ENCODE data around the gene GAK. TPM values are rescaled to one million over a fixed set of nuclear protein-coding genes. Genes with fewer than 3 reads are reported as not detected.

GAK gene
- total RNA-seq, 1 experiment from 2014 or later, result 86.6 TPM

GRCh38 chr4:804804-805203, 127.3 kb downstream of the GAK start:
- TF ChIP-seq, protein P1, sequence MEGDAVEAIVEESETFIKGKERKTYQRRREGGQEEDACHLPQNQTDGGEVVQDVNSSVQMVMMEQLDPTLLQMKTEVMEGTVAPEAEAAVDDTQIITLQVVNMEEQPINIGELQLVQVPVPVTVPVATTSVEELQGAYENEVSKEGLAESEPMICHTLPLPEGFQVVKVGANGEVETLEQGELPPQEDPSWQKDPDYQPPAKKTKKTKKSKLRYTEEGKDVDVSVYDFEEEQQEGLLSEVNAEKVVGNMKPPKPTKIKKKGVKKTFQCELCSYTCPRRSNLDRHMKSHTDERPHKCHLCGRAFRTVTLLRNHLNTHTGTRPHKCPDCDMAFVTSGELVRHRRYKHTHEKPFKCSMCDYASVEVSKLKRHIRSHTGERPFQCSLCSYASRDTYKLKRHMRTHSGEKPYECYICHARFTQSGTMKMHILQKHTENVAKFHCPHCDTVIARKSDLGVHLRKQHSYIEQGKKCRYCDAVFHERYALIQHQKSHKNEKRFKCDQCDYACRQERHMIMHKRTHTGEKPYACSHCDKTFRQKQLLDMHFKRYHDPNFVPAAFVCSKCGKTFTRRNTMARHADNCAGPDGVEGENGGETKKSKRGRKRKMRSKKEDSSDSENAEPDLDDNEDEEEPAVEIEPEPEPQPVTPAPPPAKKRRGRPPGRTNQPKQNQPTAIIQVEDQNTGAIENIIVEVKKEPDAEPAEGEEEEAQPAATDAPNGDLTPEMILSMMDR (IDR thresholded peaks at IDR 0.05), result no peak
- TF ChIP-seq TCF7L2 (IDR thresholded peaks at IDR 0.05; ENCODE audit: low read depth, low read length) (no peak), POLR2AphosphoS5 (IDR thresholded peaks at IDR 0.05; ENCODE audit: low read depth, low read length) (no peak), SIN3A (IDR thresholded peaks at IDR 0.05; ENCODE audit: borderline replicate concordance, insufficient read depth, low read depth, low read length) (no peak)
- TF ChIP-seq, protein P2, sequence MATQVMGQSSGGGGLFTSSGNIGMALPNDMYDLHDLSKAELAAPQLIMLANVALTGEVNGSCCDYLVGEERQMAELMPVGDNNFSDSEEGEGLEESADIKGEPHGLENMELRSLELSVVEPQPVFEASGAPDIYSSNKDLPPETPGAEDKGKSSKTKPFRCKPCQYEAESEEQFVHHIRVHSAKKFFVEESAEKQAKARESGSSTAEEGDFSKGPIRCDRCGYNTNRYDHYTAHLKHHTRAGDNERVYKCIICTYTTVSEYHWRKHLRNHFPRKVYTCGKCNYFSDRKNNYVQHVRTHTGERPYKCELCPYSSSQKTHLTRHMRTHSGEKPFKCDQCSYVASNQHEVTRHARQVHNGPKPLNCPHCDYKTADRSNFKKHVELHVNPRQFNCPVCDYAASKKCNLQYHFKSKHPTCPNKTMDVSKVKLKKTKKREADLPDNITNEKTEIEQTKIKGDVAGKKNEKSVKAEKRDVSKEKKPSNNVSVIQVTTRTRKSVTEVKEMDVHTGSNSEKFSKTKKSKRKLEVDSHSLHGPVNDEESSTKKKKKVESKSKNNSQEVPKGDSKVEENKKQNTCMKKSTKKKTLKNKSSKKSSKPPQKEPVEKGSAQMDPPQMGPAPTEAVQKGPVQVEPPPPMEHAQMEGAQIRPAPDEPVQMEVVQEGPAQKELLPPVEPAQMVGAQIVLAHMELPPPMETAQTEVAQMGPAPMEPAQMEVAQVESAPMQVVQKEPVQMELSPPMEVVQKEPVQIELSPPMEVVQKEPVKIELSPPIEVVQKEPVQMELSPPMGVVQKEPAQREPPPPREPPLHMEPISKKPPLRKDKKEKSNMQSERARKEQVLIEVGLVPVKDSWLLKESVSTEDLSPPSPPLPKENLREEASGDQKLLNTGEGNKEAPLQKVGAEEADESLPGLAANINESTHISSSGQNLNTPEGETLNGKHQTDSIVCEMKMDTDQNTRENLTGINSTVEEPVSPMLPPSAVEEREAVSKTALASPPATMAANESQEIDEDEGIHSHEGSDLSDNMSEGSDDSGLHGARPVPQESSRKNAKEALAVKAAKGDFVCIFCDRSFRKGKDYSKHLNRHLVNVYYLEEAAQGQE (IDR thresholded peaks at IDR 0.05; ENCODE audit: insufficient read depth in 1 of 2, low read depth in 2 of 2, low read length in 1 of 2), result no peak
- DNase-seq (ENCODE audit: low read depth, low spot score), result no peak
- intact Hi-C loops (cut with micrococcal nuclease; ENCODE audit: unreplicated experiment), result no loop called here
- no peaks in the 10 kb centered on the region for H3K36me3 ChIP-seq (ENCODE audit: control insufficient read depth, insufficient read depth, low read length)
- H3K9me3 ChIP-seq (ENCODE audit: control insufficient read depth, insufficient read depth, low read depth, low read length), result no peaks in the 10 kb centered on the region
- no peaks in the 10 kb centered on the region for H3K4me1 ChIP-seq (ENCODE audit: control insufficient read depth, insufficient read depth, low read length)
- no peak overlapping the region for H3K27ac ChIP-seq (ENCODE audit: low read length)
- no peak for ATAC-seq
- H3K27me3 ChIP-seq (ENCODE audit: control insufficient read depth, insufficient read depth, low read length), result no peaks in the 10 kb centered on the region
- in situ Hi-C loops (cut with HindIII; ENCODE audit: low pct_unique_long_range_greater_than_20kb, low sequenced_read_pairs), result no loop called here
- no peak overlapping the region for H3K4me3 ChIP-seq (ENCODE audit: low read depth in 2 of 2, low read length in 2 of 2)
- CTCF ChIA-PET, result no interaction called here
- POLR2A ChIA-PET, result no interaction called here
- BruUV-seq (replicated peaks), result no TSS peak

DNA sequence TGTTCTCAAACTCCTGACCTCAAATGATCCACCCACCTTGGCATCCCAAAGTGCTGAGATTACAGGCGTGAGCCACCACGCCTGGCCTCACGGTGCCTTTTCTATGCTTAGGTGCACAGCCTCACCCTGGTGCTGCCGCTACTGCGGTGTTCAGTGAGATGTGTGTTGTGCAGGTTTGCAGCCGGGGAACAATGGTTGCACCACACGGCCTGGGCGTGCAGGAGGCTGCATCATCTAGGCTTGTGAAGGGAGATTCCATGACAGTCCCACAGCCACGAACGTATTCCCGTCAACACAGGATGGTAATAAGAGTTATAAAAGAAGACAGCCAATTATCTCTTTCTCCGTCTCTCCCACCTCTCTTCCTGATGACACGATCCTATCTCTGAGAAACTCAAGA, 128.2 kb downstream of the GAK start:
- H3K27ac ChIP-seq (ENCODE audit: low read length), result no peak overlapping the region
- no peaks in the 10 kb centered on the region for H3K27me3 ChIP-seq (ENCODE audit: control insufficient read depth, insufficient read depth, low read length)
- no peaks in the 10 kb centered on the region for H3K9me3 ChIP-seq (ENCODE audit: control insufficient read depth, insufficient read depth, low read depth, low read length)
- intact Hi-C loops (cut with micrococcal nuclease; ENCODE audit: unreplicated experiment) (no loop called here), in situ Hi-C loops (cut with HindIII; ENCODE audit: low pct_unique_long_range_greater_than_20kb, low sequenced_read_pairs) (no loop called here)
- no peak for DNase-seq (ENCODE audit: low read depth, low spot score)
- BruUV-seq (replicated peaks), result no TSS peak
- peaks cover 3% of the 10 kb centered on the region; the same call in 1 of the 2 replicates for H3K4me1 ChIP-seq (ENCODE audit: control insufficient read depth, insufficient read depth, low read length)
- no peak for ATAC-seq
- ChIA-PET POLR2A (no interaction called here), CTCF (no interaction called here)
- H3K36me3 ChIP-seq (ENCODE audit: control insufficient read depth, insufficient read depth, low read length), result no peaks in the 10 kb centered on the region
- H3K4me3 ChIP-seq (ENCODE audit: low read depth in 2 of 2, low read length in 2 of 2), result no peak overlapping the region
- TF ChIP-seq, protein P1 (IDR thresholded peaks at IDR 0.05), result no peak
- TF ChIP-seq SIN3A (IDR thresholded peaks at IDR 0.05; ENCODE audit: borderline replicate concordance, insufficient read depth, low read depth, low read length), result no peak
- TF ChIP-seq POLR2AphosphoS5 (IDR thresholded peaks at IDR 0.05; ENCODE audit: low read depth, low read length), result no peak
- TF ChIP-seq TCF7L2 (IDR thresholded peaks at IDR 0.05; ENCODE audit: low read depth, low read length), result no peak
- TF ChIP-seq, protein P2 (IDR thresholded peaks at IDR 0.05; ENCODE audit: insufficient read depth in 1 of 2, low read depth in 2 of 2, low read length in 1 of 2), result no peak

Data from Panc1 (cell line).